MCF 10A (cell line): ENCODE data around the gene EFNA3. TPM values are rescaled to one million over a fixed set of nuclear protein-coding genes. Genes with fewer than 3 reads are reported as not detected.

ENCODE experiments used
- BruUV-seq: library from RNA; stranded (reverse); fragments of 400-500 nt; replicated peaks from 2 replicates; lab custom pipeline; 2021; lab: Mats Ljungman, UMichigan
- CTCF ChIA-PET: fragments of 300-600 bp; sonication (Branson Sonifier 250); formaldehyde crosslinking; extraction: SDS; loops from one replicate; lab custom pipeline; 2021; ENCODE audit warnings: antibody characterized with exemption, inconsistent platforms; lab: Yijun Ruan, JAX
- POLR2A ChIA-PET: fragments of 300-600, 350-650 bp; sonication (Branson Sonifier 250); formaldehyde crosslinking; extraction: SDS; loops from one replicate; lab custom pipeline; 2020; ENCODE audit warnings: antibody characterized with exemption, inconsistent platforms; lab: Yijun Ruan, JAX
- DNase-seq: peaks from one replicate; pipeline ENCODE4 v3.0.0-alpha.2; 2018; ENCODE audit not compliant: unreplicated experiment
- H3K27ac Mint-ChIP-seq: one replicate; pipeline ENCODE4 v1.8.0; 2022; ENCODE audit warnings: mild to moderate bottlenecking, low read depth, mixed read lengths; ENCODE audit not compliant: unreplicated experiment
- H3K27me3 Mint-ChIP-seq: one replicate; pipeline ENCODE4 v1.8.0; 2022; ENCODE audit warnings: mixed read lengths; ENCODE audit not compliant: insufficient read depth, unreplicated experiment
- H3K36me3 Mint-ChIP-seq: one replicate; pipeline ENCODE4 v1.8.0; 2022; ENCODE audit warnings: mild to moderate bottlenecking, moderate library complexity, mixed read lengths; ENCODE audit not compliant: insufficient read depth, unreplicated experiment
- H3K4me1 Mint-ChIP-seq: one replicate; pipeline ENCODE4 v1.8.0; 2022; ENCODE audit warnings: mixed read lengths; ENCODE audit not compliant: insufficient read depth, unreplicated experiment
- H3K4me3 Mint-ChIP-seq: one replicate; pipeline ENCODE4 v1.8.0; 2022; ENCODE audit warnings: mild to moderate bottlenecking, moderate library complexity, mixed read lengths; ENCODE audit not compliant: unreplicated experiment
- H3K9me3 Mint-ChIP-seq: one replicate; pipeline ENCODE4 v1.8.0; 2022; ENCODE audit warnings: mixed read lengths; ENCODE audit not compliant: unreplicated experiment
- intact Hi-C: fragments of 100-400 bp; cut with micrococcal nuclease; formaldehyde crosslinking; loops from 2 replicates; pipeline ENCODE4 v1.14.1; 2022
- total RNA-seq: library from RNA; stranded (reverse); gene quantifications from 2 replicates; pipeline ENCODE4 v1.2.3, GENCODE V29; 2022
- TF ChIP-seq, protein P1 (sequence below): fragments of 200-600 bp; IDR thresholded peaks from one replicate; pipeline ENCODE4 v1.8.0; 2022; ENCODE audit warnings: antibody characterized with exemption, mild to moderate bottlenecking; ENCODE audit not compliant: unreplicated experiment

Gene EFNA3
- total RNA-seq, 1 experiment from 2014 or later, result 1.7 TPM

DNA sequence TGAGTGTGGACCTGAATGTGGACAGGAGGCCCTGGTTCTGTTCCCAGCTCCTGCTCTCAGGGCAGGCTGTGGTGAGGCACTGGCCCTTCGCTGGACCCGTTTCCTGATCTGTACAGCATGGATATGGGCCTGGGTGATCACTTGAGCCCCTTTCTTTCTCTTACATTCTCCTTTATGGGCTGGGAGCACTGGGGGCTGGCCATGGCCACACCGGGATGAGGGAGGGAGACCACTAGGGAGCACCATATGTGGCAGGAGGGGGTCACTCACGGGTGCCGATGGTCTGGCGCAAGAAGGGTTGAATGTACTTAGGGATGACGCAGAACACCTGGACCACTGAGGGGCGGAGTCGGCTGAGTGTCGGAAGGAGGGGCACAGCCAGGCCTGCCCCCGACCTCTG is 47.7 kb upstream of the EFNA3 start:
- intact Hi-C loops, result no loop called here

DNA sequence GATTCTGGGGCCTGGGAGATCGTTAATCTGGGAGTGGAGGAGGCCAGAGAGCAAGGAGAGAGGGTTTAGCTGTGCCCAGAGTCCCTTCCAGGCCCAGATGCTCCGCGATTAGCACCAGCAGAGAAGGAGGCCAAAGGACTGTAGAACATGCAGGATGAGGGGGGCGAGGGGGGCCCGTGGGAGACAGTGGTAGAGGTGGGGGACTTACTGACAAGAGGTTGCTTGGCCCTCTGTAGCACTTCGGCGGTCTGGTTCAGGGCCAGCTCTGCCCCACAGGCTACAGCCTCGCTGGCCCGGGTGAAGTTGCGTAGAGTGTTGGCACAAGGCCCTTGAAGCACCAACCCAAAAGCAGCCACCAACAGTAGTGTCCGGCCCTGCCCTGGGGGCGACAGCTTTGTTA is 45.8 kb upstream of the EFNA3 start:
- CTCF ChIA-PET, result interaction anchor here (0.6 to 1.1 kb wide), 4 partner anchors 11 to 16 kb away, joined by 3 to 5 read pairs (median 4); no protein-coding TSS in a partner anchor
- POLR2A ChIA-PET, result interaction anchor here (9.7 kb wide), 1 partner anchor 14 kb away, joined by 275 read pairs; no protein-coding TSS in a partner anchor
- no peak overlapping the region for H3K27ac Mint-ChIP-seq
- H3K4me1 Mint-ChIP-seq, result peaks cover 15% of the 10 kb centered on the region
- no peak overlapping the region for H3K4me3 Mint-ChIP-seq
- intact Hi-C loops, result no loop called here
- TF ChIP-seq, protein P1, sequence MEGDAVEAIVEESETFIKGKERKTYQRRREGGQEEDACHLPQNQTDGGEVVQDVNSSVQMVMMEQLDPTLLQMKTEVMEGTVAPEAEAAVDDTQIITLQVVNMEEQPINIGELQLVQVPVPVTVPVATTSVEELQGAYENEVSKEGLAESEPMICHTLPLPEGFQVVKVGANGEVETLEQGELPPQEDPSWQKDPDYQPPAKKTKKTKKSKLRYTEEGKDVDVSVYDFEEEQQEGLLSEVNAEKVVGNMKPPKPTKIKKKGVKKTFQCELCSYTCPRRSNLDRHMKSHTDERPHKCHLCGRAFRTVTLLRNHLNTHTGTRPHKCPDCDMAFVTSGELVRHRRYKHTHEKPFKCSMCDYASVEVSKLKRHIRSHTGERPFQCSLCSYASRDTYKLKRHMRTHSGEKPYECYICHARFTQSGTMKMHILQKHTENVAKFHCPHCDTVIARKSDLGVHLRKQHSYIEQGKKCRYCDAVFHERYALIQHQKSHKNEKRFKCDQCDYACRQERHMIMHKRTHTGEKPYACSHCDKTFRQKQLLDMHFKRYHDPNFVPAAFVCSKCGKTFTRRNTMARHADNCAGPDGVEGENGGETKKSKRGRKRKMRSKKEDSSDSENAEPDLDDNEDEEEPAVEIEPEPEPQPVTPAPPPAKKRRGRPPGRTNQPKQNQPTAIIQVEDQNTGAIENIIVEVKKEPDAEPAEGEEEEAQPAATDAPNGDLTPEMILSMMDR, result no peak
- H3K27me3 Mint-ChIP-seq, result no peaks in the 10 kb centered on the region
- no peaks in the 10 kb centered on the region for H3K9me3 Mint-ChIP-seq
- DNase-seq, result no peak
- BruUV-seq, result no TSS peak
- H3K36me3 Mint-ChIP-seq, result no peaks in the 10 kb centered on the region

More for the DNA sequence above, 47.7 kb upstream of the EFNA3 start:
- Mint-ChIP-seq H3K9me3 (no peaks in the 10 kb centered on the region), H3K4me3 (no peak overlapping the region), H3K4me1 (peaks cover 5% of the 10 kb centered on the region), H3K27ac (no peak overlapping the region), H3K27me3 (no peaks in the 10 kb centered on the region), H3K36me3 (no peaks in the 10 kb centered on the region)
- no TSS peak for BruUV-seq
- TF ChIP-seq, protein P1, result no peak
- CTCF ChIA-PET, result interaction anchor here (1.7 kb wide), 1 partner anchor 13 kb away, joined by 4 read pairs; no protein-coding TSS in a partner anchor
- POLR2A ChIA-PET, result interaction anchor here (9.7 kb wide), 1 partner anchor 12 kb away, joined by 275 read pairs; no protein-coding TSS in a partner anchor
- DNase-seq, result no peak

DNA sequence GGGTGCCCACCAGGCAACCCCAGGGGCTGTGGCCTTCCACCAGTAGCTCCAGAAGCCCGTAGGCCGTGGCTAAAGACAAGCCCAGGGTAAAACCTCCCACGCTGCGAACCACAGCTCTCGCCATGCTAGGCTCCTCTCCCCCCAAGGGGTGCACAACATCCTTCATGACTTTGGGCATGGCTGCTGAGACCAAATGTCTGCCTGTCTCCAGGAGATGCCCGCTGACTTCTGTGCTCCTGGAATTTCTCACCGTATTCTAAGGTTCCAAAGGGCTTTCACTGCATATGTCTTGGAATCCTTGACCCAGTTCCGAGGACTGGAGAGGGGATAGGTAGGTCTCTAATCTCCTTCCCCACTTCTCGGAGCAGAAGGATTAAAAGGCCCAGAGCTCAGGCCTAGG is 45.1 kb upstream of the EFNA3 start, which contains the start of the genes DCST1 and DCST2:
DCST1 (plus strand) TSS at position 301 of the 400 bp plus-strand sequence. CDS start 213 bp downstream, outside the sequence.
DCST2 (minus strand) TSS at position 258 of the 400 bp plus-strand sequence; CDS start at position 178, 80 bp downstream.
- intact Hi-C loops, result no loop called here
- ChIA-PET CTCF (interaction anchor here (0.6 to 2.5 kb wide), 5 partner anchors 12 to 16 kb away, joined by 3 to 12 read pairs (median 3); no protein-coding TSS in a partner anchor), POLR2A (interaction anchor here (1.2 to 9.7 kb wide), 2 partner anchors 14 to 30 kb away, joined by 4 to 275 read pairs; no protein-coding TSS in a partner anchor)
- Mint-ChIP-seq H3K4me3 (no peak within 1 kb of the TSS), H3K36me3 (no peaks in the 10 kb centered on the region), H3K4me1 (peaks cover 21% of the 10 kb centered on the region), H3K27me3 (no peaks in the 10 kb centered on the region), H3K9me3 (no peaks in the 10 kb centered on the region), H3K27ac (no peak within 1 kb of the TSS)
- no peak for DNase-seq
- TF ChIP-seq, protein P1, result no peak
- no TSS peak for BruUV-seq

DNA sequence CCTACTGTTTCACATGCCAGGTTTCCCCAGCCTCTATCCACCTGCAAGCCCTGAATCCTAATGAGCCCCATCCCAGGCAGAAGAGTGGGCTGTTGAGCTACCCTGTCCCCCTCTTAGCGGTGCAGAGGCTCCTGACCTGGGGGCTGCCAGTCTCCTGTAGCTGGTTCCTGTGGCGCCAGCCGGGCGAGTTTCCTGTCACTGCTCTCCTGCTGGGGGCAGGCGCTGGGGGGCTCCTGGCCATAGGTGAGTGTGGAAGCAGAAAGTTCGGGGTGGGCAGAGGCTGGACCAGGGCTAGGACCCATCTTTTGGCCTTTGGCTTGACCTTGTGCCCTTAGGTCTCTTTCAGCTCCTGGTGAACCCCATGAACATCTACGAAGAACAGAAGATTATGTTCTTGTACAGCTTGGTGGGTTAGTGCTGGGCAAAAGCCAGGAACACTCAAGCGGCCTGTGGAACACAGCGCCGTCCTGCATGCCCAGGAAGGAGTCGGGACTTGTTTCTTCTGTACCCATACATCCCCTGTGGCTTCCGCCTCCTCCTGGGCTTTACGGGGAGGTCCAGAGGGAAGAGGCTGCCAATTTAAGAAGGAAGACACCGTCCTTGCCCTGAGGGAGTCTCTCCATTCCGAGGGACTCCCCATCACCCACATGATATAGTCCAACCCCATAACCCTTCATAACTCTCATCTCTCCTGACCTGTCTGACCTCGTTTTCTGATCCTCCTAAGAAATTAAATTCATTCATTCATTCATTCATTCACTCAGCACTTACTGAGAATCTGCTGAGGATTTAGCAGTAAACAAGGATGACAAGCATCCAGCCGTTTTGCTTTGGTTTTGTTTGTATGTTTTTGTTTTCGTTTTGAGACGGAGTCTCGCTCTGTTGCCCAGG is 44.1 kb upstream of the EFNA3 start:
- ChIA-PET CTCF (interaction anchor here (0.6 to 2.5 kb wide), 8 partner anchors 11 to 81 kb away, joined by 3 to 12 read pairs (median 3); no protein-coding TSS in a partner anchor), POLR2A (interaction anchor here (1.2 to 9.7 kb wide), 2 partner anchors 15 to 31 kb away, joined by 4 to 275 read pairs; no protein-coding TSS in a partner anchor)
- intact Hi-C loops, result no loop called here
- Mint-ChIP-seq H3K27me3 (no peaks in the 10 kb centered on the region), H3K36me3 (no peaks in the 10 kb centered on the region), H3K9me3 (no peaks in the 10 kb centered on the region), H3K4me3 (no peak overlapping the region), H3K27ac (no peak overlapping the region), H3K4me1 (peaks cover 32% of the 10 kb centered on the region)
- no peak for DNase-seq
- TF ChIP-seq, protein P1, result no peak
- no TSS peak for BruUV-seq
